Common myeloid progenitor, CD34-positive (primary cell): Measurements from ENCODE around the gene TRIM63.

Experiments used
- CTCF ChIA-PET: fragments of 350-600 bp; sonication (Branson Sonifier 250); formaldehyde crosslinking; loops from one replicate; lab custom pipeline; 2021; ENCODE audit warnings: antibody characterized with exemption; lab: Charles Lee
- POLR2A ChIA-PET: fragments of 350-600 bp; sonication (Branson Sonifier 250); formaldehyde crosslinking; loops from one replicate; lab custom pipeline; 2021; ENCODE audit warnings: antibody characterized with exemption; lab: Charles Lee
- DNase-seq, 3 donors: peaks; one replicate each; pipeline versions ENCODE4 v3.0.0 to v3.0.0-alpha.2; 2013
- H3K27ac ChIP-seq, 2 experiments: 1 replicate in 1 of 2; 2 replicates in 1 of 2; pipeline ENCODE4 v1.7.0; 2013; ENCODE audit warnings: inconsistent platforms in 2 of 2, low read length in 2 of 2, mild to moderate bottlenecking in 2 of 2, low read depth in 1 of 2, moderate library complexity in 1 of 2; ENCODE audit not compliant: severe bottlenecking in 2 of 2, insufficient read depth in 1 of 2, poor library complexity in 1 of 2
- H3K27me3 ChIP-seq, 5 experiments: replicated peaks in 2 of 5; 1 replicate in 3 of 5; 2 replicates in 2 of 5; pipeline versions ENCODE4 v1.6.1 to v1.7.0; 2013; ENCODE audit warnings: low read length in 4 of 5, mild to moderate bottlenecking in 2 of 5, moderate library complexity in 2 of 5, inconsistent platforms in 1 of 5; ENCODE audit not compliant: insufficient read depth in 5 of 5, control insufficient read depth in 4 of 5
- H3K36me3 ChIP-seq, 4 experiments: 1 replicate in 2 of 4; 2 replicates in 2 of 4; pipeline versions ENCODE4 v1.6.1 to v1.7.0; 2013; ENCODE audit warnings: low read length in 3 of 4, control low read depth in 1 of 4, mild to moderate bottlenecking in 1 of 4; ENCODE audit not compliant: control insufficient read depth in 4 of 4, insufficient read depth in 4 of 4
- H3K4me1 ChIP-seq, 4 experiments: 1 replicate in 3 of 4; 2 replicates in 1 of 4; pipeline versions ENCODE4 v1.6.1 to v1.7.1; 2013; ENCODE audit warnings: low read length in 3 of 4, mild to moderate bottlenecking in 3 of 4, control low read depth in 1 of 4, inconsistent platforms in 1 of 4, moderate library complexity in 1 of 4; ENCODE audit not compliant: control insufficient read depth in 4 of 4, insufficient read depth in 4 of 4; ENCODE audit errors: control extremely low read depth in 1 of 4
- H3K4me3 ChIP-seq, 7 experiments: 1 replicate in 4 of 7; 2 replicates in 3 of 7; pipeline versions ENCODE4 v1.5.1 to v1.7.0; 2013; ENCODE audit warnings: mild to moderate bottlenecking in 7 of 7, low read length in 6 of 7, moderate library complexity in 6 of 7, inconsistent platforms in 2 of 7, low read depth in 2 of 7, control low read depth in 1 of 7; ENCODE audit not compliant: insufficient read depth in 4 of 7, control insufficient read depth in 1 of 7; ENCODE audit errors: extremely low read depth in 1 of 7
- H3K9me3 ChIP-seq, 5 experiments: 1 replicate in 4 of 5; 2 replicates in 1 of 5; pipeline versions ENCODE4 v1.6.1 to v1.7.1; 2013; ENCODE audit warnings: low read length in 4 of 5, mild to moderate bottlenecking in 2 of 5, inconsistent platforms in 1 of 5, low read depth in 1 of 5, moderate library complexity in 1 of 5; ENCODE audit not compliant: control insufficient read depth in 4 of 5, insufficient read depth in 2 of 5; ENCODE audit errors: control extremely low read depth in 1 of 5
- WGBS: methylation state at CpG from one replicate; pipeline ENCODE4 v1.1.5; 2013; ENCODE audit not compliant: insufficient coverage; 5-methylcytosine and 5-hydroxymethylcytosine counted together

Gene TRIM63

DNA sequence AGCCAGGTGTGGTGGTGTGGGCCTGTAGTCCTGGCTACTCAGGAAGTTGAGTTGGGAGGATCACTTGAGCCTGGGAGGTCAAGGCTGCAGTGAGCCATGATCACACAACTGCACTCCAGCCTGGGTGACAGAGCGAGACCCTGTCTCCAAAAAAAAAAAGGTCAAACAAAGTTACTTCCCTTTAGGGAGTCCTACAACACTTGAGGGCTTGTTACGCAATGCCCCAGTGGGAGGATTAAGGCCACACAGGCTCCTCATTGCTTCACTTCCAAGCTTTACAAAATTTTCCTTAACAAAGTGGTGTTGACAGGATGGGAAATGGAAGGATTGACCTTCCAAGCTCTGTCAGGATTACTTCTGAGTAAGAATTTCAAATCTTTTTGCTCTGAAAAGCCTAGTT, 52.1 kb downstream of the TRIM63 start:
- peaks cover 0 to 1% (median 0%) of the 10 kb centered on the region in 5 experiments for H3K27me3 ChIP-seq
- no peak overlapping the region for H3K4me3 ChIP-seq
- ChIA-PET POLR2A (no interaction called here), CTCF (no interaction called here)
- peak; percentile 29 to 63 (median 54) for DNase-seq
- H3K4me1 ChIP-seq = peaks cover 0 to 46% (median 21%) of the 10 kb centered on the region in 4 experiments
- H3K36me3 ChIP-seq = no peaks in the 10 kb centered on the region
- WGBS = 80% methylated on average over 1 of the region's 2 CpGs
- H3K9me3 ChIP-seq = no peaks in the 10 kb centered on the region
- H3K27ac ChIP-seq = no peak overlapping the region

GRCh38 chr1:26014179-26014578, 53.3 kb downstream of the TRIM63 start:
- Histone ChIP-seq H3K9me3 (no peaks in the 10 kb centered on the region), H3K4me3 (no peak overlapping the region), H3K4me1 (peaks cover 0 to 35% (median 14%) of the 10 kb centered on the region in 4 experiments), H3K27me3 (peaks cover 0 to 1% (median 0%) of the 10 kb centered on the region in 5 experiments), H3K36me3 (no peaks in the 10 kb centered on the region), H3K27ac (no peak overlapping the region)
- ChIA-PET POLR2A (no interaction called here), CTCF (interaction anchor here (1.1 to 1.3 kb wide), 3 partner anchors 11 to 119 kb away, joined by 3 to 4 read pairs (median 3); partner anchors contain the start of gene PAFAH2)
- no CpG with 5 or more reads among the region's 2 CpGs for WGBS
- DNase-seq = no peak

- Histone ChIP-seq H3K4me3 (no peak overlapping the region), H3K36me3 (no peaks in the 10 kb centered on the region), H3K9me3 (no peaks in the 10 kb centered on the region), H3K27me3 (peaks cover 0 to 1% (median 0%) of the 10 kb centered on the region in 5 experiments), H3K4me1 (peaks cover 0 to 28% (median 14%) of the 10 kb centered on the region in 4 experiments), H3K27ac (no peak overlapping the region)
- CTCF ChIA-PET = interaction anchor here (0.6 to 1.3 kb wide), 5 partner anchors 12 to 112 kb away, joined by 3 read pairs; no protein-coding TSS in a partner anchor
- POLR2A ChIA-PET = no interaction called here
- 94% methylated on average over 3 of the region's 3 CpGs for WGBS
- DNase-seq = no peak
These were observed 54.6 kb downstream of the TRIM63 start for GRCh38 chr1:26012864-26013263.

- ChIA-PET POLR2A (no interaction called here), CTCF (interaction anchor here (1.0 to 4.5 kb wide), 6 partner anchors 9 to 179 kb away, joined by 3 to 28 read pairs (median 4); partner anchors contain the start of gene EXTL1)
- no peak overlapping the region for H3K4me3 ChIP-seq
- no peaks in the 10 kb centered on the region for H3K36me3 ChIP-seq
- no peak overlapping the region for H3K27ac ChIP-seq
- H3K27me3 ChIP-seq = no peaks in the 10 kb centered on the region
- no peak for DNase-seq
- H3K9me3 ChIP-seq = no peaks in the 10 kb centered on the region
- peaks cover 0 to 11% (median 7%) of the 10 kb centered on the region in 4 experiments for H3K4me1 ChIP-seq
- WGBS = 94% methylated on average over 2 of the region's 3 CpGs
These were observed 56.6 kb downstream of the TRIM63 start for GRCh38 chr1:26010825-26011224.

DNA sequence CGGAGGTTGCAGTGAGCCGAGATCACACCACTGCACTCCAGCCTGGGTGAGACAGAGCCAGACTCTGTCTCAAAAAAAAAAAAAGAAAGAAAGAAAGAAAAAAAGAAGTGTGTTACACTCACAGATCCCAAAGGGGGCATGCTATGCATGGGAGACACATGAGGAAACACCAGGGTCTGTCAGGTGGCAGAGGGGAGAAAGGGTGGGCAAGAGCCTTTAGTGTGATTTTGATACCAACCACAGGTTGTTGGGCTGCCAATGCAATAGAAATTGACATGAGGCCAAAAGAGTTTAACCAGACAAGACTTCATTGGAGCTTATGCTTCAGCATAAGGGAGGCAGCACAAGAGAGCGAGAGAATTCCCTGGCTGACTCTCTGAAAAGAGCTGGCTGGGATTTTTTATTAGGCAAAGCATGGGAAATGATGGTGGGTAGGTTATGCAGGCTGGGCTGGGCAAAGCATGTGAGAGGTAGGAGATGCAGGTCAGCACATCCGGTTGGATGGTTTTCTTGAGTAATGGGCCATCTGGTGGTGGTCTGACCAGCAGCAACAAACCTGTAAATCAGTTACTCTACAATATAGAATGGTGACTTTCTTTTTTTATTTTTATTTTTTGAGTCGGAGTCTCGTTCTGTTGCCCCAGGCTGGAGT, 57.5 kb downstream of the TRIM63 start:
- Histone ChIP-seq H3K27ac (no peak overlapping the region), H3K27me3 (no peaks in the 10 kb centered on the region), H3K4me3 (no peak overlapping the region), H3K9me3 (no peaks in the 10 kb centered on the region), H3K36me3 (no peaks in the 10 kb centered on the region), H3K4me1 (peaks cover 0 to 2% (median 0%) of the 10 kb centered on the region in 4 experiments)
- ChIA-PET POLR2A (interaction anchor here (0.7 kb wide), 1 partner anchor 358 kb away, joined by 4 read pairs; no protein-coding TSS in a partner anchor), CTCF (interaction anchor here (1.0 to 4.5 kb wide), 6 partner anchors 10 to 166 kb away, joined by 3 to 28 read pairs (median 3); no protein-coding TSS in a partner anchor)
- 100% methylated on average over 3 of the region's 6 CpGs for WGBS
- DNase-seq = peak; percentile 42 to 70 (median 51)

GRCh38 chr1:26006710-26007109, 60.7 kb downstream of the TRIM63 start:
- no peaks in the 10 kb centered on the region for H3K36me3 ChIP-seq
- H3K27me3 ChIP-seq = no peaks in the 10 kb centered on the region
- ChIA-PET CTCF (no interaction called here), POLR2A (no interaction called here)
- H3K27ac ChIP-seq = no peak overlapping the region
- 98% methylated on average over 13 of the region's 16 CpGs for WGBS
- H3K4me3 ChIP-seq = no peak overlapping the region
- DNase-seq = no peak
- no peaks in the 10 kb centered on the region for H3K9me3 ChIP-seq
- H3K4me1 ChIP-seq = no peaks in the 10 kb centered on the region

DNA sequence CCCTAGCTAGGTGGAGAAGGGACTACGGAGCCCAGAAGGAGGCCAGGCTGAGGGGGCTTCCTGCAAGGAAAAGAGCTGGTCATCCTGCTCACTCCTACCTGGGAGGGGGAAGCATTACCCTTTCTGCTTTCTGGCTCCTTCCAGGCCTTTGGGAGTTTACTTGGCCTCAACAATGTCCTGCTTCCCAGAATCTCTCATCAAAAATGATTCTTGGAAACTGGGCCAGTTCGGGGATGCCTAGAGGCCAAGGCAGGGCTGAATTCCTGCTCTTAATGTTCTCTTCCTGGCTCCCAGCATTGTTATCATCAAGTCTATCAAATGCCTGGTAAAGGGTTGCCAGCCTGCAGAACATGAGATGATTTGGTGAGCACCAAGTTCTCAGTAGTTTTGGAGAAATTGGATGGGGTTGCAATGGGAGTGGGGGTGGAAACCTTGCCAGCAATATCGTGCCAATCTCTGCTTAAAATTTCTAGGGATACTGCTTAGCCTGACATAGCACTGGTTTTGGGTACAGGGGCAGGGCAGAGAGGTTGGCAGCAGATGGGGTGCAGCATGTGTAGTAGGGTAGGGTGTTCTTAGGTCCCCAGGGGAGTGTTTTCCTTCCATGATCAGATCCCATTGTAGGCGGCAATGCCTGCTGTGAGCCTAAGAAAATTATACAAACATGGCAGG, 61.9 kb downstream of the TRIM63 start:
- WGBS = 82% methylated on average over 3 of the region's 4 CpGs
- Histone ChIP-seq H3K4me3 (no peak overlapping the region), H3K9me3 (no peaks in the 10 kb centered on the region), H3K36me3 (no peaks in the 10 kb centered on the region), H3K27me3 (no peaks in the 10 kb centered on the region), H3K27ac (no peak overlapping the region), H3K4me1 (no peaks in the 10 kb centered on the region)
- no peak for DNase-seq
- CTCF ChIA-PET = interaction anchor here (12.8 kb wide), 1 partner anchor 107 kb away, joined by 368 read pairs; the partner anchor contains the start of gene STMN1
- POLR2A ChIA-PET = no interaction called here
